Occipital lobe (tissue), 2 donors: ENCODE measurements around the gene TSTD2. TPM values are rescaled to one million over a fixed set of nuclear protein-coding genes. Genes with fewer than 3 reads are reported as not detected.

Source experiments
- DNase-seq: peaks from one replicate; lab custom pipeline; 2025; lab: John Stamatoyannopoulos, UW
- total RNA-seq: library from RNA; depleted of rRNA; stranded (reverse); fragments of >200 nt; gene quantifications from one replicate; pipeline ENCODE4 v1.2.3, GENCODE V29; 2014

TSTD2 gene
- total RNA-seq, 1 donor from 2014 or later: 43.0 TPM

DNA sequence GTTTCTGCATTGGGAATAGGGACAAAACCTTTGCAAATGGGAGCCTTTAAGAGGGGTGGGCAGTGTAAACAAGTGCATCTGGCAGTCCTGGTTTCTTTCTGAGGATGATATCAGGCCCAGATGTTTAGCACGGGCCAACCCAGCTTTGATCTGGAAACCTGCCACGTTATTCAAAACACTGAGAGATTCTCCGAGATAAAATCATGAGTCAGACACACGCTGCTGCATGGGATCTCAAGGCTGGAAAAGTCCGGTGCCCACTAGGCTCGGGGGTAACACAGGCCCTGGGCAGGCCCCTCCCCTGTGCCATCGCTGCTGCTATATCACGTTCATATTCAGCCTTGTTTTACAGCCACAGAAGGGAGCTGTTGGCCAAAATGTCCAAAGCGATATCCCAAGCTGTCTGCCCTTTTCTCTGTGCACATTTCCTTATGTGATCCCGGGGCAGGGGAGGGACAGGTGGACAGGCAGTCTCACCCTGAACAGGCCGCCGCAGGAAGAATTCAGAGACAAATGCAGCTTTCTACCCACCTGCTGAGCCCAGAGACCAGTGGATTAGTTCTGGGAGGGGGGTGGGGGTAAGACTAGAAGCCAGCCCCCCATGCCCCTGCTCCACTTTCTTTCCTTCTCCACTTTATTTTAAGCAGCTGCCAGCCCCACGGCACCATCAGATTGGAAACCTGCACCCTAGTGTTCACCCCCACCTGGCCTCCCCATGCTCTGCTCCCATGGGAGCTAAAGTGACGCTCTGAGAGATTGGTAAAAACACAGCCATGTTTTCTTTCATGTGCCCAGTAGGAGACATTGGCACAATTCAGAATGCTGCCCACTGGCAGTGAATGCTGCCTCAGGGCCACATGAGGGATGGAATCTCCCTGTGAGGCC is 68.6 kb downstream of the TSTD2 start:
- DNase-seq: peak; percentile 47

DNA sequence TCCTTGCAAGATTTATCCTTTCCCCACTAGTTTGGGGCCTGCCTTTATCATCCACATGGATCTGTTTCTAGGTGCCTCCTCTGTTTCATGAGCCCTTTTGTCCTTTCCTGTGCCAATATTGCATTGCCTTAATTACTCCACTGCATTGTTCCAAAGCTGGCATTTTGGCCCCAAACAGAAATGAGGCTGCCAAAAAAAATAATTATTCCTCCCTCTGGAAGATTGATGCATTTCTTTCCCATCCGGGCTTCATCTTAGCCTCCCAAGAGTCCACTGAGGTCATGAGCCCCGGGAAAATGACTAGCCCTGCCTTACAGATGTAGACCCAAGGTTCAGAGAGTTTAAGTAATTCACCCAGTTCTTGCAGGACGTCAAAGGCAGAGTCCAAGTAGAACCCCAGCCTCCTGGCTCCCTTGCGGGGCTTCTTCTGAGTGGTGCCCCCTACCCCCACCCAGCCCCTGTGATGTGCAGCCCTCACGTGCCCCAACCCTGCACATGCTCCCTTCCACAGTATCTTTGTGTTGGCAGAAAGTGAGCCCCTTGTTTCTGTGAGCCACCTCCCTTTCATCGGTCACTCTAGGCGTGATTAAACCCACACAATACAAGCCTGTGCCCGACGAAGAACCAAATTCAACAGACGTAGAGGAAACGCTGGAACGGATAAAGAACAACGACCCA is 69.6 kb downstream of the TSTD2 start:
- no peak for DNase-seq

DNA sequence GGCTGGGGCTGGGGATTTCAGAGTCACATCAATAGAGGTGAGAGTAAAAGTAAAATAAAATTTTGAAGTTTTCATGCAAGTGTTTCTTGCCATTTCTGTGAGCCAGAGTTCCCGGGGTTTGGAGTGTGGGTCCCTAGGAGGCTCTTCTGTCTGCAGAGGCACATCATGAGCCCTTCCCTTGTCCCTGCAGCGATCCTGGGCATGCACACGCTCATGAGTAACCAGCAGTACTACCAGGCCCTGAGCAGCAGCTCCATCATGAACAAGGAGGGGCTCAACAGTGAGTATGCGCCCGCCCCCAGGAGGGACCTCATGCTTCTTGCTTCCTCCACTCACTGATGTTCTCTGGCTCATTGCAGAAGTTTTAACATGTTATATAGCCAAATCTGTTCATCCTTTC is 70.6 kb downstream of the TSTD2 start:
- DNase-seq: no peak

GRCh38 chr9:97561501-97561900 is 71.7 kb downstream of the TSTD2 start:
- no peak for DNase-seq

DNA sequence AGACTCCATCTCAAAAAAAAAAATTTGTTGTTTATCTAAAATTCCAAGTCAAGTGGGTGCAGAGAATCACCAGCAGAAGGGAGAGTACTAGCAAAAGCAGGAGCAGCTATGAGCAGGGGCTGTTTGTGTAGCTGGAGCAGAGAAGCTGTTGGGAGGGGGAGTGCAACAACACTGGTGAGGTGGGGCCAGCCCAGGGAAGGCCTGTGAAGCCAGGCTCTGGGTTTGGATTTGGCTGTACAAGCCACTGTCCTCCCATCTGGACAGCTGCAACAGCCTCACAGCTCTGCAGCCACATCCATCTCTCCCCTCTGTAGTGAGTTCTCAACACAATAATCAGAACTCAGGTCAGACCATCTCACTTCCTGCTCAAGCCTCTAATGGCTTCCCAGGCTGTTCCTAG is 72.3 kb downstream of the TSTD2 start:
- no peak for DNase-seq

DNA sequence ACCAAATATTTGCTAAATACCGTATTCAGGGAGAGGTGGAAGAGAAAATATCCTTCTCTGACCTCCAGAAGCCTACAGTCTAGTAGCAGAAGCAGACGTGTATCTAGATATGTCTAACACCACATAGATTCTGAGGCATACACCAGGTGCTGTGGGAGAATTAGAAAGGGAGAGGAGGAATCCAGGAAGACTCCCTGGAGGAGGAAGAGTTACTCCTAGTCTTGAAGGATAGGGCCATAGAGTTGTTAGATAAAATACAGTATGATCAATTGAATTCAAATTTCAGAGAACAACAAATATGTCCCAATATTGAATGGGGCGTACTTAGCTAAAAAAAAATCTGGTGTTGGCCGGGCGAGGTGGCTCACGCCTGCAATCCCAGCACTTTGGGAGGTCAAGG is 73.0 kb downstream of the TSTD2 start:
- no peak for DNase-seq

GRCh38 chr9:97559111-97559514 is 74.1 kb downstream of the TSTD2 start:
- DNase-seq: peak; percentile 59

- DNase-seq: no peak
These were observed 74.5 kb downstream of the TSTD2 start for GRCh38 chr9:97558701-97559101.

DNA sequence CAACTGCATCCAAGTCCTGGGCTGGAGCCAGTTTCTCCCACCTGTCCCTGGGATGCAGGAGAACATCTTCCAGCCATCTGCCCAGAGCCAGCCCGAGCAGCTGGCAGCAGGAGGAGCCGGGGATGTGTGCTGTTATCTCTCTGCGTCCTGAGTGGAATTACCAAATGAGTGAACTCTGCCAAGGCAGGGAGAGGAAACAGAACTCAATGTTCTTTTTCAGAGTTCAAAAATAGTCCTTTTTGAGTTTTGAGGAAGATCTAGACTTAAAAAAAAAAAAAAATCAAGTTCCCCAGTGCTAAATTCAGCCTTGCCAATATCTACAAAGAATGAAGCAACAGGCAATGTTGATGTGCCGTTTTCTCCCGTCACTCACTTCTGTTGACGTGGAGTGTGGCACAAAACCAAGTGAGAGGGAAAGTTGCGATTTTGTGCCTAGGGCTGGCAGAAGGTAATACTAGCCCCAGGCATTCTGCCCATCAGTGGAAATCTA is 75.5 kb downstream of the TSTD2 start:
- peak; percentile 80 for DNase-seq

GRCh38 chr9:97556721-97557605 is 76.2 kb downstream of the TSTD2 start:
- no peak for DNase-seq

GRCh38 chr9:97556036-97556720 is 77.0 kb downstream of the TSTD2 start:
- no peak for DNase-seq

- DNase-seq: no peak
These were observed 78.0 kb downstream of the TSTD2 start for GRCh38 chr9:97555164-97555563.

DNA sequence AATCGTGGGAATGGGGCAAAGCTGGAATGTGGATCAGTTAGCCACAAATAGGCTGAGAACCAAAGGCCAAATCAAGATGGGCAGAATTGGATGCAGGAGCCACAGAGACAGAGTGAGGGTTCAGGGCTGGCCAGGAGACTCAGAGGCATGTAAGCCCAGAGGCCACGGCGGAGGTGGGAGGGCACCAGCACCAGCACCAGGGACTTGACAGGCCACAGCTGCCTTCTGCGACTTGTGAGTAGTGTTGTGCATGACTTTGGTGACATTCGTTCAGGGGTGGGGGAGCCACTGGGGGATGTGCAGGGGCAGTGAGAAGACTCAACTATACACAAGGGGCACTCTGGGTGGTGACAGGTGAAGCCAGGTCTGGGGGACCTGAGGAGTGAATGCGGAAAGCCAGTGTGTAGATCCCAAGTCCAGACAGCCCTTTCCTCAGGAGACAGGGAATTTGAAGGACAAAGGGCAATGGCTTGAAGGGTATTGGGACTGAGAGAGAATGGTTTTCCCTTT is 78.5 kb downstream of the TSTD2 start:
- no peak for DNase-seq

- no peak for DNase-seq
These were observed 79.3 kb downstream of the TSTD2 start for GRCh38 chr9:97553841-97554240.

DNA sequence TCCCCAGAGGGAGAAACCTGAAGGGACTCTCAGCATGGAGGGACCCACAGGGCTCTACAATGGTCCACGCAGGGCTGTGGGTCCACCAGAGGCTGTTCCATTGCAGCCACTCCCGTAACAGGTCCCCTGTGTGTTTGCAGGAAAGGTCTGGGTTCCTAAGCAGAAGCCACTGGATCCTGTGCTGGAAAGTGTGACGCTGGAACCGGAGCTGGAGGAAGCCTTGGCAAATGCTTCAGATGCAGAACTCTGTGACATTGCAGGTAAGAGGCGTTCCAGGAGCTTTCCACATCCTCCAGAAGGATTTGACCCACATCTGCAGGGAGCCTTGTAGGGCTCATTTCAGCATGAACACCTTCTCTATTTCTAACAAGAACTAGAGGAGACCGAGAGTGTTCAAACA is 80.0 kb downstream of the TSTD2 start:
- no peak for DNase-seq

- DNase-seq: no peak
These were observed 81.9 kb downstream of the TSTD2 start for GRCh38 chr9:97551308-97551707.

GRCh38 chr9:97550386-97550785 is 82.8 kb downstream of the TSTD2 start:
- DNase-seq: no peak
